Measurements from ENCODE around the gene MEIS1. TPM values are rescaled to one million over a fixed set of nuclear protein-coding genes. Genes with fewer than 3 reads are reported as not detected.

MEIS1 gene
- total RNA-seq, 2 experiments from 2014 or later: not detected

- Mint-ChIP-seq H3K4me1 (no peaks in the 10 kb centered on the region), H3K36me3 (no peaks in the 10 kb centered on the region), H3K4me3 (no peak overlapping the region), H3K9me3 (no peaks in the 10 kb centered on the region), H3K27ac (no peak overlapping the region), H3K27me3 (no peaks in the 10 kb centered on the region)
- DNase-seq: no peak
These were observed 100.8 kb downstream of the MEIS1 start for GRCh38 chr2:66535574-66536289.

GRCh38 chr2:66536290-66536673 lies 101.4 kb downstream of the MEIS1 start:
- Mint-ChIP-seq H3K9me3 (no peaks in the 10 kb centered on the region), H3K4me3 (no peak overlapping the region), H3K27ac (no peak overlapping the region), H3K36me3 (no peaks in the 10 kb centered on the region), H3K27me3 (no peaks in the 10 kb centered on the region), H3K4me1 (no peaks in the 10 kb centered on the region)
- DNase-seq: no peak

- no peaks in the 10 kb centered on the region for H3K9me3 Mint-ChIP-seq
- H3K4me1 Mint-ChIP-seq: no peaks in the 10 kb centered on the region
- H3K27me3 Mint-ChIP-seq: no peaks in the 10 kb centered on the region
- H3K4me3 Mint-ChIP-seq: no peak overlapping the region
- no peaks in the 10 kb centered on the region for H3K36me3 Mint-ChIP-seq
- DNase-seq: no peak
- H3K27ac Mint-ChIP-seq: no peak overlapping the region
These were observed 102.1 kb downstream of the MEIS1 start for GRCh38 chr2:66536997-66537396.

- no peaks in the 10 kb centered on the region for H3K9me3 Mint-ChIP-seq
- H3K4me1 Mint-ChIP-seq: no peaks in the 10 kb centered on the region
- DNase-seq: no peak
- H3K36me3 Mint-ChIP-seq: no peaks in the 10 kb centered on the region
- H3K27ac Mint-ChIP-seq: no peak overlapping the region
- no peak overlapping the region for H3K4me3 Mint-ChIP-seq
- H3K27me3 Mint-ChIP-seq: no peaks in the 10 kb centered on the region
These were observed 103.4 kb downstream of the MEIS1 start for GRCh38 chr2:66538291-66538690.

- no peaks in the 10 kb centered on the region for H3K36me3 Mint-ChIP-seq
- no peak overlapping the region for H3K27ac Mint-ChIP-seq
- H3K4me3 Mint-ChIP-seq: no peak overlapping the region
- DNase-seq: no peak
- no peaks in the 10 kb centered on the region for H3K4me1 Mint-ChIP-seq
- H3K27me3 Mint-ChIP-seq: no peaks in the 10 kb centered on the region
- no peaks in the 10 kb centered on the region for H3K9me3 Mint-ChIP-seq
These were observed 104.5 kb downstream of the MEIS1 start for GRCh38 chr2:66539452-66539851.

GRCh38 chr2:66541646-66542045 lies 106.7 kb downstream of the MEIS1 start:
- no peak for DNase-seq
- no peaks in the 10 kb centered on the region for H3K4me1 Mint-ChIP-seq
- no peaks in the 10 kb centered on the region for H3K27me3 Mint-ChIP-seq
- H3K36me3 Mint-ChIP-seq: no peaks in the 10 kb centered on the region
- H3K9me3 Mint-ChIP-seq: no peaks in the 10 kb centered on the region
- H3K27ac Mint-ChIP-seq: no peak overlapping the region
- no peak overlapping the region for H3K4me3 Mint-ChIP-seq

GRCh38 chr2:66543257-66543767 lies 108.4 kb downstream of the MEIS1 start:
- no peaks in the 10 kb centered on the region for H3K4me1 Mint-ChIP-seq
- no peak overlapping the region for H3K27ac Mint-ChIP-seq
- peaks cover 4% of the 10 kb centered on the region for H3K27me3 Mint-ChIP-seq
- DNase-seq: no peak
- no peaks in the 10 kb centered on the region for H3K36me3 Mint-ChIP-seq
- H3K4me3 Mint-ChIP-seq: no peak overlapping the region
- no peaks in the 10 kb centered on the region for H3K9me3 Mint-ChIP-seq

- no peaks in the 10 kb centered on the region for H3K9me3 Mint-ChIP-seq
- H3K4me3 Mint-ChIP-seq: no peak overlapping the region
- H3K27me3 Mint-ChIP-seq: peaks cover 4% of the 10 kb centered on the region
These were observed 109.3 kb downstream of the MEIS1 start for GRCh38 chr2:66544258-66544657.

GRCh38 chr2:66545258-66545657 lies 110.3 kb downstream of the MEIS1 start:
- no peaks in the 10 kb centered on the region for H3K4me1 Mint-ChIP-seq
- no peak for DNase-seq
- no peaks in the 10 kb centered on the region for H3K9me3 Mint-ChIP-seq
- peaks cover 8% of the 10 kb centered on the region for H3K27me3 Mint-ChIP-seq
- H3K36me3 Mint-ChIP-seq: no peaks in the 10 kb centered on the region
- no peak overlapping the region for H3K27ac Mint-ChIP-seq
- no peak overlapping the region for H3K4me3 Mint-ChIP-seq

More at GRCh38 chr2:66544258-66544657, 109.3 kb downstream of the MEIS1 start:
- Mint-ChIP-seq H3K4me1 (no peaks in the 10 kb centered on the region), H3K27ac (no peak overlapping the region), H3K36me3 (no peaks in the 10 kb centered on the region)
- no peak for DNase-seq

- Mint-ChIP-seq H3K27ac (no peak overlapping the region), H3K4me3 (no peak overlapping the region), H3K36me3 (no peaks in the 10 kb centered on the region), H3K27me3 (peaks cover 8% of the 10 kb centered on the region), H3K9me3 (no peaks in the 10 kb centered on the region), H3K4me1 (no peaks in the 10 kb centered on the region)
- no peak for DNase-seq
These were observed 112.2 kb downstream of the MEIS1 start for GRCh38 chr2:66547118-66547517.

- Mint-ChIP-seq H3K9me3 (no peaks in the 10 kb centered on the region), H3K27ac (no peak overlapping the region), H3K36me3 (no peaks in the 10 kb centered on the region), H3K27me3 (peaks cover 8% of the 10 kb centered on the region), H3K4me3 (no peak overlapping the region), H3K4me1 (no peaks in the 10 kb centered on the region)
- no peak for DNase-seq
These were observed 113.0 kb downstream of the MEIS1 start for GRCh38 chr2:66547887-66548286.

- Mint-ChIP-seq H3K27ac (no peak overlapping the region), H3K9me3 (no peaks in the 10 kb centered on the region), H3K4me1 (no peaks in the 10 kb centered on the region), H3K36me3 (no peaks in the 10 kb centered on the region), H3K27me3 (peaks cover 8% of the 10 kb centered on the region), H3K4me3 (no peak overlapping the region)
- no peak for DNase-seq
These were observed 113.5 kb downstream of the MEIS1 start for GRCh38 chr2:66548422-66548821.

- H3K4me3 Mint-ChIP-seq: no peak overlapping the region
- H3K4me1 Mint-ChIP-seq: peaks cover 5% of the 10 kb centered on the region
- no peaks in the 10 kb centered on the region for H3K36me3 Mint-ChIP-seq
- H3K27ac Mint-ChIP-seq: no peak overlapping the region
- no peaks in the 10 kb centered on the region for H3K9me3 Mint-ChIP-seq
- no peak for DNase-seq
- peaks cover 16% of the 10 kb centered on the region for H3K27me3 Mint-ChIP-seq
These were observed 115.9 kb downstream of the MEIS1 start for GRCh38 chr2:66550826-66551225.

- Mint-ChIP-seq H3K4me3 (no peak overlapping the region), H3K9me3 (no peaks in the 10 kb centered on the region), H3K27me3 (peaks cover 21% of the 10 kb centered on the region), H3K27ac (no peak overlapping the region), H3K36me3 (no peaks in the 10 kb centered on the region), H3K4me1 (peaks cover 6% of the 10 kb centered on the region)
- no peak for DNase-seq
These were observed 118.4 kb downstream of the MEIS1 start for GRCh38 chr2:66553370-66553769.

GRCh38 chr2:66555091-66555490 lies 120.2 kb downstream of the MEIS1 start:
- H3K4me1 Mint-ChIP-seq: peaks cover 6% of the 10 kb centered on the region

More at GRCh38 chr2:66555091-66555490, 120.2 kb downstream of the MEIS1 start:
- Mint-ChIP-seq H3K9me3 (no peaks in the 10 kb centered on the region), H3K27me3 (peaks cover 17% of the 10 kb centered on the region), H3K36me3 (no peaks in the 10 kb centered on the region), H3K27ac (no peak overlapping the region), H3K4me3 (no peak overlapping the region)
- DNase-seq: no peak
